ENCODE measurements around the gene RTN1.

RTN1 gene

GRCh38 chr14:59787045-59787674 lies 83.4 kb downstream of the RTN1 start:
- no peak for DNase-seq

- no peak for DNase-seq
Observed at GRCh38 chr14:59785629-59786028, 84.9 kb downstream of the RTN1 start.

- DNase-seq, result no peak
Observed at GRCh38 chr14:59782760-59783159, 87.8 kb downstream of the RTN1 start.

DNA sequence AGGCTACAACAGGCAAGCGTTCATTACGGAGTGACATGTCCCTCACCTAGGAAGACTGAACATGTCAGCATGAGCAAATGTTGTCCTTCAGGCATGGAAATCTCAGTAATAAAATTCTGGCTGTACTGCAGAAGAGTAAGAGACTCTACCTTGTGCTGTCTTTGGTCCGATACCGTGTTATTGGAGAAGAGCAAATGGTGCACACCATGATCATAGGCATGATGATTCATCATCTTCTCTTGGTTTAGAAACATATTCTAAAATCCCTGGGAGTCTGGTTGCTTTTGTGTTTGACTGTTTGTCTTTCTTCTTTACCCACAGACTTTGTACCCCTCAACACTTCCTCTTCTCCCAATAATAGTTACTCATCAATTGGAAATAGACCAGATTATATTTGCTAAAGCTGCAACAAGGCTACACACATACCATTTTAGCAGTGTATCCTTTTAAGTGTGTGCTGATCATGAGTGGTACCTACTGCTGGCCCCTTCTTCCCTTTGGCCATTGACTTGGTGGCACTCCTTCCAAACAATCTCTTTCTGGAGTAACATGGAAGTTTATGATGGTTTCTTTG lies 93.5 kb downstream of the RTN1 start:
- DNase-seq, result no peak

GRCh38 chr14:59776468-59776867 lies 94.1 kb downstream of the RTN1 start:
- no peak for DNase-seq

GRCh38 chr14:59772233-59772632 lies 98.3 kb downstream of the RTN1 start:
- DNase-seq, result no peak

DNA sequence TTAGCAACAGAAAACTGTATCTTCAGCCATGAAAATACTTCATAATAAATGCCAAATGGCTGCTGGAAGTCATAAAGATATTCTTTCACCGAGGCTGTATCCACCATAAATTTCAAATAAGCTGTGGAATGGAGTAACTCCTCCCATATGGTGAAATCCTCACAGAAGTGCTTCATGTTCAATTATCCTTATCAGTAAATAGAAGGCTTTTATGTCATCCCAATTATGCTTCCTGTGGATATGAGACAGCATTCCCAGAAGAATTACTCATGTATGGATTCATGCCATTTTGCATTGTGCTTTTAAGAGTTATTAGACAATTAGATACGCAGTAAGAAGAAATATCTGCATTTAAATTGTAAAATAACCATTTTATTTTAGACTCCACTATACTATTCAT lies 99.0 kb downstream of the RTN1 start:
- peak; percentile 64 for DNase-seq

DNA sequence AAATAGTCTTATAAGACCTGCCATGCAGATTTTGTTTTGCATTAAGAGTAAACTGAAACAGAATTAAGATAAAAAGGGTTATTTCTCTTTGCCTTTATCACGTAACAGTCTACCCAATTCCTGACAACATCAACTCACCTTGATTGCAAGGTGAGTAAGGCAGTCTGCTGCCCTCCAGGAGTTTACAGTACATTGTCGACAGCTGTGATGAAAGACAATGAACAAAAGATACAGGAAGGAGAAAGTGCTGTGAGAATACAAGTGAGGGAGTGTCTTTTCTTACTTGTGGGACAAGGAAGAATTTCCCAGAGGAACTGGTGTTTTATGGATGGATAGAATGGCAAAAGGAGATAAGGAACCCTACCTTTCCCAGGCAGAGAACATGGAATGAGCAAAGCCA lies 101.0 kb downstream of the RTN1 start:
- no peak for DNase-seq

DNA sequence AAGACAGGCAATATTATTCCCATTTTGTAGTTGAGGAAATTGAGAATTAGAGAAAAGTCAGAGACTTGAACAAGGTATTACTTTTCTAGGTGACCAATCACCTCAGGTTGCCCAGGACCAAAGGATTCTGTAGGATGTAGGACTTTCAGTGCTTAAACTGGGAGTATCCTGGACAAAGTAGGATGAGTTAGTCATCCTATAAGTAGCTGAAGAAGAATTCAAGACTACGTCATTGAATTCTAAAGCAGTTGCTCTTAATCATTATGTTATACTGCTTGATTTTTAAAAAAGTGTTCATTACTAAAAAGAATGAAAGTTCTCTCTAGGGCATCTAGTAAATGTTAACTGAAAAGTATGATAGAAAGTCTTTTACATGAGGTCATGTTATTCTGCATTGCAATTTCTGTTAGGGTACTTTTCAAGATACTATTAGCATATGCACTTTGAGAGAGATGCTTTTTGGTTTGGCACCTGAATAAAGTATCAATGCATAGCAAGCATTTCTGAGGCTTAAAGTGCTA lies 101.7 kb downstream of the RTN1 start:
- DNase-seq, result no peak

GRCh38 chr14:59761851-59762250 lies 108.7 kb downstream of the RTN1 start:
- no peak for DNase-seq

- no peak for DNase-seq
Observed at GRCh38 chr14:59755409-59756135, 115.0 kb downstream of the RTN1 start.

DNA sequence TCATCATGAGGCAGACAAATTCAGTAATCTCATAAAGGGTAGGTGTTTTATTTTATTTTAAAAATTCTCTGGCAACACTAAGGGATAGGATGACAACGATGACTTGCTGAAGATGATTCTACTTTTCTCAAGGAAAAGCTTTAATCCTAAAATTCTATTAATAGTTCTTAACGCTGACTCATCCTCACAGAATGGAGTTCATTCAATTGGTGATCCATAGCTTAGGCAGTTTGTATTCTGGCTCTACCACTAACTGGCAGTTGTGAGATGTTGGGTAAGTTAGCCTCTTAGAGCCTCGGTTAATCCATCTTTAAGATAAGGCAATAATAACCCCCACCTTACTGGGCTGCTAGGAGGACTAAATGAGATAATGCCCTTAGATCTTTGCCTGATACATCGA lies 116.3 kb downstream of the RTN1 start:
- no peak for DNase-seq

- no peak for DNase-seq
Observed at GRCh38 chr14:59753512-59753911, 117.1 kb downstream of the RTN1 start.

GRCh38 chr14:59751578-59751977 lies 119.0 kb downstream of the RTN1 start:
- no peak for DNase-seq

DNA sequence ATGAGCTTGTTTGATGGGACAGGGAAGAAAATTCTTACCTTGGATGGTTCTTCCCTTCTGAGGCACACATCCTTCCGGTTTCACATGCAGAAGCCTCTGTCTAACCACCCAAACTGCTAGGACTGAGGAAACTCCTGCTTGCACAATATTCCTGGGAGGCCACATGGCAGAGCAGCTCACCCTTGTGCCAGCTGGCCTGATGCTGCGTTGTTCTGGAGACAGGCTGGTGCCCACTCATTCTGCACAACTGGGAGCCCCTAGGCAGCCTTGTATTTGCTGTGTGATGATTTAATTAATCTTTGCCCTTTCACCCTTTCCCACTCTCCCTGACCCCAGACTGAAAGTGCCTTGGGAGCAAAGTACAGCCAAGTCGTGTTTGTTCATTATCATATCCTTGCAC lies 130.8 kb downstream of the RTN1 start:
- no peak for DNase-seq

DNA sequence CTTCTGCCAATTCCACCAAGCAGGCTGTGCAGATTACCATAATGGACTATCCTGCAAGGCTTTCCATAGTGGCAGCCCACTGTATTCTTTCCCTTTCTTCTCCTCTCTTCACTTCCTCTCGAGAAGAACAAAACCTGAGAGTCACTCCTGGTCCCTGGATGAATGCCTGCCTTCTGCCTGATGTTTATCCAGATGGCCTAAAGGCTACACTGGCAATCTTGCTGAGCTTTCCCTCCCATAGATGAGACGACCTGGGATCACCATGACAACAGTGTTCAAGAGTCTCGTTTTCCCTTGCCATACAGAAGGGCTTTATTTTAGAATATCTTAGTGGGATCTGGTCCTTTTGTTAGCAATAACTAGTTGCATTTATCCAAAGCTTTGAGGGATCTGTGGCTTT lies 142.3 kb downstream of the RTN1 start:
- peak; percentile 21 for DNase-seq

- no peak for DNase-seq
Observed at GRCh38 chr14:59727073-59727661, 143.4 kb downstream of the RTN1 start.

DNA sequence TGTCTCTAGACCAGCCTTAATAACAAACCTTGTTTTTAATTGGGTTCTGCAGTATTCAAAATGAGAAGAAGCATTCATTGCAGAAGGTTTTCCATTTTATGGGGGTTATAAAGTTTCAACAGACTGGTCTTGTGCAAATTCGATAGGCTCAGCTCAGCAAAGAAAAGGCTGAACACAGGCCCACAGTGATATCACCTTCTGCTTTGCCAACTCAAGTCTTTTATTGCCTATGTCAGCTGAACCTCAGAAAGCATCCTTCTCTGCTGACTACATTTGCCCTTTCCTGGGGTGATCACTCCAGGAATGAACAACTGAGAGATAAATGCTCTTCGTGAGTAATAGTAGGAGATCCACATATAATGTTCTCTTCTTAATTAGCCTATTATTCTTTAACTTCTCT lies 159.5 kb downstream of the RTN1 start:
- DNase-seq, result no peak

DNA sequence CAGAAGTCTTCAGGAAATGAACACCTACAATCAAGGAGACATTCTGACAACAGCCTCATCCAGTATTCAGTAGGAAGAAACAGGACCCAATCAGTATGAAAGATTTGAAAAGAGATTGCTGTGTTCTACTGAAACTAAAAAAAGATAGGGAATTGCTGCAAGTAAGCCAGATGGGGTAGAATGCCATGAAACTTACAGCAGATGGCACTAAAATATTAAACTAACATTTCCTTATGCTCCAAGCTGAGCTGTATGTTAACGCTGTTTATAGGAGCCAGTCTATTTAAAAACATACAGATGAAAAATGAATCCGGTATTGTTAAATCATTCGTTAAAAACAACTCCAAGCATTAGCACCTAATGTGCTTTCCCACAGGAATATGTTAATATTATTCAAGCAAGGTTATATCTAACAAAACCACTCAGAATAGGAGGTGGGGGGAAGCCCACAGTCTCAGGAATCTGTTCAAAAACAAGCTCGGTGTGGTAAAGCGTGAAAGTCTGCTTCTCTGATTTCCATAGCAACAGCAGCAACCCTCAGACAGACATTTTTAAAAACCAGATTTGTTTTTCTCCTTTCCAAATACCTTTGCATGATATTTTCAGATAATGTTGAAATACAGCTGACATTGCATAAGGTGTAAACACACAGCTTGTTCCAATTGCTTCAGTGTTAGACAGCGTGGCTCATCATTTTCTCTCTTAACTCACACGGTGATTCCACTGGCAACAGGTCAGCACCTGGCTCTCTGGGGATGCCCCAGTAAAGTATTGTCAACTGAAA lies 162.6 kb downstream of the RTN1 start:
- peak; percentile 21 for DNase-seq

DNA sequence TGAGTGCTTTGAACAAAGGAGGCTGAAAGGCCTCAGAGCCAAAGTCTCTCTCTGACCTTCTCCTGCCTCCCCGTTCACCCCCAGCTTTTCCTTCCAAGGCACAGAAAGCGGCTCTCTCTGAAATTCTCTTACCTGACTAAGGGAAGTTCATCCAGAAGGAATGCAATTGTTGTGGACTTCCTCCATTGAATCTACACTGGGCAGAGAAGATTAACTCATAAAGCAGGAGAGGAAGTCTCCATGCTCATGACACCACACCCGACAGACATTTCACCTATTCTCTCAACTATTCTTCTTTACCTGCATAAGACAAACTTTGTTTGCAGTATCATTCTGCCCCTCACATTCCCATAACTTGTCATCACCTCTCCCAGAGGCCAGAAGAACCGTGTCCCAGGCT lies 164.7 kb downstream of the RTN1 start:
- DNase-seq, result no peak

GRCh38 chr14:59705245-59705644 lies 165.3 kb downstream of the RTN1 start:
- DNase-seq, result no peak

- DNase-seq, result no peak
Observed at GRCh38 chr14:59704054-59704645, 166.4 kb downstream of the RTN1 start.

GRCh38 chr14:59699442-59699841 lies 171.1 kb downstream of the RTN1 start:
- no peak for DNase-seq

Data from DMS153 (cell line).